OCI-LY7 (cell line): ENCODE results near the gene DMD.

Source experiments
- EZH2phosphoT487 ChIP-seq: fragments of 200-600 bp; sonication (generic); IDR thresholded peaks from 2 replicates; pipeline ENCODE4 v1.6.1; 2018; ENCODE audit warnings: low read depth, borderline replicate concordance, mild to moderate bottlenecking, mixed run types, antibody characterized with exemption, low read length, moderate library complexity, mixed read lengths
- TF ChIP-seq, protein P1 (sequence below): fragments of 200-600 bp; sonication (generic); conservative IDR thresholded peaks from 2 replicates; pipeline ENCODE4 v1.5.1; 2014; ENCODE audit warnings: mild to moderate bottlenecking, antibody characterized with exemption, low read length, moderate library complexity, mixed read lengths

DNA sequence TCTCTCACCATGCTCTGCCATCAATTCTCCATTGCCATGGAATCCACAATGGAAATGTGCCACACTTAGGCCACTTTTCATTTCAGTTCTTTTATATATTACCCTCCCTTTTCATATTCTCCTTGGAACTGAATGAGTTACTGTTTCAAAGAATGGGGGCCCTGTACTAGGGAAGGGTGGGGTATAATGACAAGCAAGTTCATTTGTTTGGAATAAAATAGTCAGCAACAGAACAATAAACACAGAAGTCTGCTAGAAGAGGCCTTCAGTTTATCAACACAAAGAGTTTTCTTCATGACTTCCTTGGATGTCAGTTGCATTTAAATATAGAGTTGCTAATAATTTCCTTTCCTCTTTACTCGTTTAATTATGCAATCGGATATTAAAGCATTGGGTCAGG lies 1661.2 kb downstream of the DMD start:
- no peak for TF ChIP-seq EZH2phosphoT487
- TF ChIP-seq, protein P1, sequence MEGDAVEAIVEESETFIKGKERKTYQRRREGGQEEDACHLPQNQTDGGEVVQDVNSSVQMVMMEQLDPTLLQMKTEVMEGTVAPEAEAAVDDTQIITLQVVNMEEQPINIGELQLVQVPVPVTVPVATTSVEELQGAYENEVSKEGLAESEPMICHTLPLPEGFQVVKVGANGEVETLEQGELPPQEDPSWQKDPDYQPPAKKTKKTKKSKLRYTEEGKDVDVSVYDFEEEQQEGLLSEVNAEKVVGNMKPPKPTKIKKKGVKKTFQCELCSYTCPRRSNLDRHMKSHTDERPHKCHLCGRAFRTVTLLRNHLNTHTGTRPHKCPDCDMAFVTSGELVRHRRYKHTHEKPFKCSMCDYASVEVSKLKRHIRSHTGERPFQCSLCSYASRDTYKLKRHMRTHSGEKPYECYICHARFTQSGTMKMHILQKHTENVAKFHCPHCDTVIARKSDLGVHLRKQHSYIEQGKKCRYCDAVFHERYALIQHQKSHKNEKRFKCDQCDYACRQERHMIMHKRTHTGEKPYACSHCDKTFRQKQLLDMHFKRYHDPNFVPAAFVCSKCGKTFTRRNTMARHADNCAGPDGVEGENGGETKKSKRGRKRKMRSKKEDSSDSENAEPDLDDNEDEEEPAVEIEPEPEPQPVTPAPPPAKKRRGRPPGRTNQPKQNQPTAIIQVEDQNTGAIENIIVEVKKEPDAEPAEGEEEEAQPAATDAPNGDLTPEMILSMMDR = no peak
